Activated CD4-positive, alpha-beta T cell treated with anti-CD3 and anti-CD28 coated beads for 36 hours (primary cell): ENCODE measurements around the gene TMEM25. TPM values are rescaled to one million over a fixed set of nuclear protein-coding genes. Genes with fewer than 3 reads are reported as not detected.
"Not testable (repeated sequence)": the region's sequence is repeated elsewhere in the genome, so short reads cannot be mapped to it uniquely, and the experiment has no call there.

ENCODE experiments used
- ATAC-seq: fragments of 200-7000 bp; cut with Tn5 transposase; one replicate; pipeline ENCODE4 v1.10.0; 2021; ENCODE audit warnings: mild to moderate bottlenecking, moderate library complexity
- CTCF ChIA-PET: fragments of 350-600 bp; sonication (Branson Sonifier 250); formaldehyde crosslinking; loops from one replicate; lab custom pipeline; 2021; ENCODE audit warnings: antibody characterized with exemption; lab: Charles Lee
- POLR2A ChIA-PET: fragments of 350-600 bp; sonication (Branson Sonifier 250); formaldehyde crosslinking; loops from one replicate; lab custom pipeline; 2021; ENCODE audit warnings: antibody characterized with exemption, inconsistent platforms; lab: Charles Lee
- DNase-seq: peaks from one replicate; pipeline ENCODE4 v3.0.0-alpha.2; 2020
- H3K27ac Mint-ChIP-seq: one replicate; pipeline ENCODE4 v1.8.0; 2021; ENCODE audit warnings: mixed read lengths
- H3K27me3 Mint-ChIP-seq: one replicate; pipeline ENCODE4 v1.8.0; 2021; ENCODE audit warnings: mixed read lengths
- H3K36me3 Mint-ChIP-seq: one replicate; pipeline ENCODE4 v1.8.0; 2021; ENCODE audit warnings: low read depth, mixed read lengths
- H3K4me1 Mint-ChIP-seq: one replicate; pipeline ENCODE4 v1.8.0; 2021; ENCODE audit warnings: mixed read lengths
- H3K4me3 Mint-ChIP-seq: one replicate; pipeline ENCODE4 v1.8.0; 2021; ENCODE audit warnings: mild to moderate bottlenecking, moderate library complexity, mixed read lengths
- H3K9me3 Mint-ChIP-seq: one replicate; pipeline ENCODE4 v1.8.0; 2021; ENCODE audit warnings: low read depth, mixed read lengths
- intact Hi-C, 2 experiments: fragments of 100-400 bp; cut with DNase I in 1 of 2; cut with micrococcal nuclease in 1 of 2; formaldehyde crosslinking; loops; one replicate each; pipeline versions ENCODE4 v1.14.2 to v1.15.1; 2022 to 2024; cut with DNase I, micrococcal nuclease
- total RNA-seq, 2 experiments: library from RNA; stranded (reverse); gene quantifications; one replicate each; pipeline ENCODE4 v1.2.3, GENCODE V29; 2021

Gene TMEM25
- total RNA-seq, 2 experiments from 2014 or later = 12.2 to 17.4 TPM

GRCh38 chr11:118547132-118547531 lies 16.1 kb downstream of the TMEM25 start:
- Mint-ChIP-seq H3K27me3 (no peaks in the 10 kb centered on the region), H3K4me3 (no peak overlapping the region), H3K9me3 (no peaks in the 10 kb centered on the region), H3K27ac (no peak overlapping the region), H3K36me3 (peaks cover 3% of the 10 kb centered on the region), H3K4me1 (no peaks in the 10 kb centered on the region)
- ChIA-PET CTCF (interaction anchor here (0.9 kb wide), 1 partner anchor 59 kb away, joined by 3 read pairs; no protein-coding TSS in a partner anchor), POLR2A (interaction anchor here (0.5 to 0.6 kb wide), 2 partner anchors 421 to 647 kb away, joined by 3 to 7 read pairs; no protein-coding TSS in a partner anchor)
- ATAC-seq = no peak
- no peak for DNase-seq
- intact Hi-C loops = no loop called here

- no peak for ATAC-seq
- ChIA-PET POLR2A (no interaction called here), CTCF (no interaction called here)
Measured at GRCh38 chr11:118552341-118552740, 21.3 kb downstream of the TMEM25 start.

GRCh38 chr11:118560806-118561205 lies 29.8 kb downstream of the TMEM25 start:
- DNase-seq (no peak), ATAC-seq (no peak)
- ChIA-PET POLR2A (no interaction called here), CTCF (interaction anchor here (1.1 to 1.4 kb wide), 2 partner anchors 33 to 34 kb away, joined by 4 read pairs; no protein-coding TSS in a partner anchor)
- Mint-ChIP-seq H3K4me3 (no peak overlapping the region), H3K27ac (no peak overlapping the region), H3K27me3 (no peaks in the 10 kb centered on the region), H3K4me1 (peaks cover 13% of the 10 kb centered on the region), H3K36me3 (peaks cover 11% of the 10 kb centered on the region), H3K9me3 (no peaks in the 10 kb centered on the region)
- intact Hi-C loops = loop anchor here in 1 of 2 experiments (10.0 kb wide), 1 partner anchor 46 kb away; no protein-coding TSS in a partner anchor

More at GRCh38 chr11:118552341-118552740, 21.3 kb downstream of the TMEM25 start:
- Mint-ChIP-seq H3K9me3 (no peaks in the 10 kb centered on the region), H3K36me3 (peaks cover 17% of the 10 kb centered on the region), H3K27me3 (no peaks in the 10 kb centered on the region), H3K27ac (no peak overlapping the region), H3K4me1 (no peaks in the 10 kb centered on the region), H3K4me3 (no peak overlapping the region)
- DNase-seq = no peak
- intact Hi-C loops = no loop called here

- H3K36me3 Mint-ChIP-seq = peaks cover 2% of the 10 kb centered on the region
- no peaks in the 10 kb centered on the region for H3K27me3 Mint-ChIP-seq
- H3K4me1 Mint-ChIP-seq = peaks cover 16% of the 10 kb centered on the region
- H3K27ac Mint-ChIP-seq = peak overlapping the region; percentile 76
- H3K4me3 Mint-ChIP-seq = peak overlapping the region; percentile 90
- DNase-seq = no peak
- no peaks in the 10 kb centered on the region for H3K9me3 Mint-ChIP-seq
- intact Hi-C loops = loop anchor here (5.0 to 10.0 kb wide), 4 partner anchors 33 to 163 kb away; partner anchors contain the start of genes ATP5MG (in 1 of the 2) and TMEM25 (in 1 of the 2)
- POLR2A ChIA-PET = interaction anchor here (0.5 kb wide), 1 partner anchor 258 kb away, joined by 3 read pairs; no protein-coding TSS in a partner anchor
- no peak for ATAC-seq
- CTCF ChIA-PET = interaction anchor here (0.7 kb wide), 1 partner anchor 93 kb away, joined by 3 read pairs; no protein-coding TSS in a partner anchor
Measured at GRCh38 chr11:118565051-118565450, 34.1 kb downstream of the TMEM25 start.

- intact Hi-C loops = loop anchor here (5.0 to 10.0 kb wide), 10 partner anchors 37 to 567 kb away; partner anchors contain the start of genes ATP5MG (in 1 of the 2), CENATAC (in 1 of the 2), PHLDB1 (in 1 of the 2) and TMEM25 (in 1 of the 2)
- ChIA-PET CTCF (interaction anchor here (0.7 to 1.1 kb wide), 3 partner anchors 25 to 270 kb away, joined by 3 to 5 read pairs (median 3); no protein-coding TSS in a partner anchor), POLR2A (interaction anchor here (0.6 kb wide), 1 partner anchor 59 kb away, joined by 4 read pairs; no protein-coding TSS in a partner anchor)
- Mint-ChIP-seq H3K4me3 (no peak overlapping the region), H3K36me3 (peaks cover 10% of the 10 kb centered on the region), H3K27me3 (no peaks in the 10 kb centered on the region), H3K27ac (peak overlapping the region; percentile 47), H3K9me3 (no peaks in the 10 kb centered on the region), H3K4me1 (peaks cover 32% of the 10 kb centered on the region)
- no peak for DNase-seq
- no peak for ATAC-seq
Measured at GRCh38 chr11:118569670-118570069, 38.7 kb downstream of the TMEM25 start.

GRCh38 chr11:118570787-118571186 lies 39.8 kb downstream of the TMEM25 start:
- Mint-ChIP-seq H3K4me3 (no peak overlapping the region), H3K27ac (peak overlapping the region; percentile 96), H3K9me3 (no peaks in the 10 kb centered on the region), H3K4me1 (peaks cover 37% of the 10 kb centered on the region), H3K36me3 (peaks cover 14% of the 10 kb centered on the region), H3K27me3 (no peaks in the 10 kb centered on the region)
- CTCF ChIA-PET = interaction anchor here (0.8 to 1.4 kb wide), 4 partner anchors 11 to 400 kb away, joined by 3 to 5 read pairs (median 3); no protein-coding TSS in a partner anchor
- DNase-seq = no peak
- intact Hi-C loops = loop anchor here (5.0 kb wide), 6 partner anchors 37 to 568 kb away; partner anchors contain the start of genes CENATAC (in 1 of the 2) and PHLDB1 (in 1 of the 2)
- POLR2A ChIA-PET = interaction anchor here (0.7 kb wide), 1 partner anchor 11 kb away, joined by 3 read pairs; no protein-coding TSS in a partner anchor
- ATAC-seq = no peak

- ATAC-seq, POLR2A ChIA-PET, H3K9me3 Mint-ChIP-seq, H3K27me3 Mint-ChIP-seq: not testable (repeated sequence)
- peak; percentile 42 for DNase-seq
- intact Hi-C loops = loop anchor here (1.0 to 5.0 kb wide), 12 partner anchors 36 to 569 kb away; partner anchors contain the start of genes ATP5MG (in 1 of the 2), CENATAC (in 1 of the 2), KMT2A (in 1 of the 2) and PHLDB1 (in 1 of the 2)
- Mint-ChIP-seq H3K36me3 (peaks cover 17% of the 10 kb centered on the region), H3K4me3 (peak overlapping the region; percentile 89), H3K27ac (peak overlapping the region; percentile 96), H3K4me1 (peaks cover 40% of the 10 kb centered on the region)
- CTCF ChIA-PET = interaction anchor here (0.8 kb wide), 1 partner anchor 459 kb away, joined by 3 read pairs; the partner anchor contains the start of gene SLC37A4
Measured at GRCh38 chr11:118571701-118572060, 40.7 kb downstream of the TMEM25 start.

- Mint-ChIP-seq H3K27ac (peak within 1 kb of the TSS; percentile 96), H3K9me3 (no peaks in the 10 kb centered on the region), H3K4me3 (peak within 1 kb of the TSS; percentile 89), H3K4me1 (peaks cover 44% of the 10 kb centered on the region), H3K27me3 (no peaks in the 10 kb centered on the region), H3K36me3 (peaks cover 20% of the 10 kb centered on the region)
- CTCF ChIA-PET = interaction anchor here (0.6 to 1.2 kb wide), 5 partner anchors 38 to 458 kb away, joined by 3 read pairs; partner anchors contain the start of gene SLC37A4
- ATAC-seq (peak; percentile 80), DNase-seq (peak; percentile 88)
- POLR2A ChIA-PET = interaction anchor here (0.5 to 0.7 kb wide), 3 partner anchors 170 to 348 kb away, joined by 3 to 4 read pairs (median 4); no protein-coding TSS in a partner anchor
- intact Hi-C loops = loop anchor here (1.0 to 5.0 kb wide), 12 partner anchors 35 to 570 kb away; partner anchors contain the start of genes ATP5MG (in 1 of the 2), CENATAC (in 1 of the 2), KMT2A (in 1 of the 2) and PHLDB1 (in 1 of the 2)
Measured at GRCh38 chr11:118572061-118572980, 41.3 kb downstream of the TMEM25 start, which contains the start of gene ARCN1. TSS of gene ARCN1 (plus strand) at chr11:118572409. CDS start at chr11:118572548, 139 bp downstream.

- CTCF ChIA-PET = interaction anchor here (0.7 to 1.2 kb wide), 2 partner anchors 37 to 305 kb away, joined by 3 read pairs; no protein-coding TSS in a partner anchor
- H3K27ac Mint-ChIP-seq = peak overlapping the region; percentile 96
- H3K36me3 Mint-ChIP-seq = peaks cover 24% of the 10 kb centered on the region
- H3K4me1 Mint-ChIP-seq = peaks cover 48% of the 10 kb centered on the region
- peak overlapping the region; percentile 89 for H3K4me3 Mint-ChIP-seq
- POLR2A ChIA-PET = interaction anchor here (0.5 to 0.6 kb wide), 2 partner anchors 34 to 169 kb away, joined by 3 to 4 read pairs; no protein-coding TSS in a partner anchor
- no peaks in the 10 kb centered on the region for H3K9me3 Mint-ChIP-seq
- intact Hi-C loops = loop anchor here (1.0 to 5.0 kb wide), 12 partner anchors 34 to 571 kb away; partner anchors contain the start of genes ATP5MG (in 1 of the 2), CENATAC (in 1 of the 2), KMT2A (in 1 of the 2) and PHLDB1 (in 1 of the 2)
- ATAC-seq (peak; percentile 82), DNase-seq (peak; percentile 46)
- no peaks in the 10 kb centered on the region for H3K27me3 Mint-ChIP-seq
Measured at GRCh38 chr11:118572981-118573550, 42.1 kb downstream of the TMEM25 start.

- no peak for ATAC-seq
- H3K9me3 Mint-ChIP-seq = no peaks in the 10 kb centered on the region
- no peak for DNase-seq
- H3K36me3 Mint-ChIP-seq = peaks cover 27% of the 10 kb centered on the region
- peak overlapping the region; percentile 47 for H3K27ac Mint-ChIP-seq
- ChIA-PET CTCF (interaction anchor here (1.1 to 1.4 kb wide), 2 partner anchors 166 to 279 kb away, joined by 3 read pairs; no protein-coding TSS in a partner anchor), POLR2A (interaction anchor here (0.7 kb wide), 2 partner anchors 35 to 441 kb away, joined by 3 read pairs; no protein-coding TSS in a partner anchor)
- intact Hi-C loops = loop anchor here (5.0 kb wide), 6 partner anchors 33 to 572 kb away; partner anchors contain the start of genes CENATAC (in 1 of the 2) and PHLDB1 (in 1 of the 2)
- H3K27me3 Mint-ChIP-seq = no peaks in the 10 kb centered on the region
- peak overlapping the region; percentile 33 for H3K4me3 Mint-ChIP-seq
- H3K4me1 Mint-ChIP-seq = peaks cover 57% of the 10 kb centered on the region
Measured at GRCh38 chr11:118574636-118575035, 43.6 kb downstream of the TMEM25 start.
